ENCODE data around the gene TDRD12. TPM values are rescaled to one million over a fixed set of nuclear protein-coding genes. Genes with fewer than 3 reads are reported as not detected.
"Not testable (repeated sequence)": the region's sequence is repeated elsewhere in the genome, so short reads cannot be mapped to it uniquely, and the experiment has no call there.

TDRD12 gene
- total and polyA plus RNA-seq, 2 experiments from 2014 or later, result 0.68 to 2.8 TPM

- H3K9me2 ChIP-seq (ENCODE audit: insufficient read depth); H4K20me1 ChIP-seq (replicated peaks; ENCODE audit: insufficient read depth); H3K4me1 ChIP-seq (ENCODE audit: insufficient read depth); H3K36me3 Mint-ChIP-seq (ENCODE audit: low read depth); H3K27me3 Mint-ChIP-seq (ENCODE audit: insufficient read depth, low read depth, poor library complexity); H3K4me3 ChIP-seq; H3K27ac ChIP-seq (ENCODE audit: low read depth); H3K27ac Mint-ChIP-seq; ATAC-seq; H3K27me3 ChIP-seq (ENCODE audit: insufficient read depth); DNase-seq (ENCODE audit: low spot score); H3F3A ChIP-seq (replicated peaks; ENCODE audit: low read depth); H3K79me2 ChIP-seq (replicated peaks; ENCODE audit: insufficient read depth); H3K36me3 ChIP-seq (ENCODE audit: insufficient read depth); H3K4me3 Mint-ChIP-seq; H2AFZ ChIP-seq; H3K4me2 ChIP-seq: not testable (repeated sequence)
- peaks cover 13% of the 10 kb centered on the region for H3K4me1 Mint-ChIP-seq
- peaks cover 17% of the 10 kb centered on the region for H3K9me3 Mint-ChIP-seq
Observed at GRCh38 chr19:32782089-32782488, 62.5 kb downstream of the TDRD12 start.

DNA sequence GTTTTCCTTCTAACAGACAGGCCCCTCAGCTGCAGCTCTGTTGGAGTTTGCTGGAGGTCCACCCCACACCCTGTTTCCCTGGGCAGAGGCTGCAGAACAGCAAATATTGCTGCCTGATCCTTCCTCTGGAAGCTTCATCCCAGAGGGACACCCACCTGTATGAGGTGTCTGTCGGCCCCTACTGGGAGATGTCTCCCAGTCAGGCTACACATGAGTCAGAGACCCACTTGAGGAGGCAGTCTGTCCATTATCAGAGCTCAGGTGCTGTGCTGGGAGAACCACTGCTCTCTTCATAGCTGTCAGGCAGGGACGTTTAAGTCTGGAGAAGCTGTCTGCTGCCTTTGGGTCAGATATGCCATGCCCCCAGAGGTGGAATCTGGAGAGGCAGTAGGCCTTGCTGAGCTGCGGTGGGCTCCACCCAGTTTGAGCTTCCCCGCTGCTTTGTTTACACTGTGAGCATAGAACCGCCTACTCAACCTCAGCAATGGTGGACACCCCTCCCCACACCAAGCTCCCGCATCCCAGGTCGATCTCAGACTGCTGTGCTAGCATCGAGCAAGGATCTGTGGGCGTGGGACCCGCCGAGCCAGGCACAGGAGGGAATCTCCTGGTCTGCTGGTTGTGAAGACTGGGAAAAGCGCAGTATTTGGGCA, 67.7 kb downstream of the TDRD12 start:
- H3K27me3 Mint-ChIP-seq (ENCODE audit: insufficient read depth, low read depth, poor library complexity); H3F3A ChIP-seq (replicated peaks; ENCODE audit: low read depth); H3K27ac ChIP-seq (ENCODE audit: low read depth); H3K4me1 ChIP-seq (ENCODE audit: insufficient read depth); H3K79me2 ChIP-seq (replicated peaks; ENCODE audit: insufficient read depth); H3K4me3 Mint-ChIP-seq; H3K9me2 ChIP-seq (ENCODE audit: insufficient read depth); H3K27ac Mint-ChIP-seq; H3K4me2 ChIP-seq; H3K9me3 Mint-ChIP-seq; H3K36me3 Mint-ChIP-seq (ENCODE audit: low read depth); H3K4me1 Mint-ChIP-seq; H3K4me3 ChIP-seq; H3K36me3 ChIP-seq (ENCODE audit: insufficient read depth); H4K20me1 ChIP-seq (replicated peaks; ENCODE audit: insufficient read depth); H3K27me3 ChIP-seq (ENCODE audit: insufficient read depth): not testable (repeated sequence)
- ATAC-seq (peak; percentile 59), DNase-seq (ENCODE audit: low spot score) (peak; percentile 73)
- peak overlapping the region; percentile 98 for H2AFZ ChIP-seq
- TF ChIP-seq CTCF (conservative IDR thresholded peaks at IDR 0.05; ENCODE audit: low read depth in 2 of 2) (peak; percentile 7 to 15; a peak in 2 of 4 replicates), ZNF462 (CRISPR knock-in tag; IDR thresholded peaks at IDR 0.05) (peak; percentile 19; the same call in 1 of the 2 replicates)

- not testable (repeated sequence) for H3K9me3 Mint-ChIP-seq; H4K20me1 ChIP-seq (replicated peaks; ENCODE audit: insufficient read depth); H3K36me3 ChIP-seq (ENCODE audit: insufficient read depth); H3K27ac ChIP-seq (ENCODE audit: low read depth); H3K4me1 ChIP-seq (ENCODE audit: insufficient read depth); H3K36me3 Mint-ChIP-seq (ENCODE audit: low read depth); H3K9me2 ChIP-seq (ENCODE audit: insufficient read depth); H3K27ac Mint-ChIP-seq; H3K4me1 Mint-ChIP-seq; DNase-seq (ENCODE audit: low spot score); H3K79me2 ChIP-seq (replicated peaks; ENCODE audit: insufficient read depth); H3K27me3 ChIP-seq (ENCODE audit: insufficient read depth); H3K4me3 ChIP-seq; H3K4me3 Mint-ChIP-seq; ATAC-seq; H3K27me3 Mint-ChIP-seq (ENCODE audit: insufficient read depth, low read depth, poor library complexity); H3K4me2 ChIP-seq; H3F3A ChIP-seq (replicated peaks; ENCODE audit: low read depth)
- H2AFZ ChIP-seq, result peak overlapping the region; percentile 98
Observed at GRCh38 chr19:32787895-32788294, 68.3 kb downstream of the TDRD12 start.
